ENCODE measurements around the gene WDR73.

WDR73 gene

GRCh38 chr15:84684092-84684491 lies 30.0 kb upstream of the WDR73 start:
- DNase-seq (ENCODE audit: low read depth, low spot score): no peak
- no peaks in the 10 kb centered on the region; the same call in 1 of the 2 replicates for H3K36me3 ChIP-seq (ENCODE audit: control insufficient read depth, insufficient read depth, low read length)

GRCh38 chr15:84681831-84682230 lies 27.7 kb upstream of the WDR73 start:
- no peaks in the 10 kb centered on the region for H3K27me3 ChIP-seq (ENCODE audit: control insufficient read depth, insufficient read depth, low read length)
- WGBS (ENCODE audit: insufficient coverage, insufficient read length): no CpG with 5 or more reads among the region's 3 CpGs
- no peak overlapping the region for H3K27ac ChIP-seq (ENCODE audit: low read length)
- H3K9me3 ChIP-seq (ENCODE audit: control insufficient read depth, insufficient read depth, low read length): no peaks in the 10 kb centered on the region
- no peaks in the 10 kb centered on the region for H3K4me1 ChIP-seq (ENCODE audit: control insufficient read depth, insufficient read depth, low read length)
- peaks cover 2% of the 10 kb centered on the region; the same call in 1 of the 2 replicates for H3K36me3 ChIP-seq (ENCODE audit: control insufficient read depth, insufficient read depth, low read length)
- no peak for DNase-seq (ENCODE audit: low read depth, low spot score)
- H3K4me3 ChIP-seq (ENCODE audit: low read length): no peak overlapping the region

More at GRCh38 chr15:84684092-84684491, 30.0 kb upstream of the WDR73 start:
- no CpG with 5 or more reads among the region's 1 CpG for WGBS (ENCODE audit: insufficient coverage, insufficient read length)
- H3K9me3 ChIP-seq (ENCODE audit: control insufficient read depth, insufficient read depth, low read length): no peaks in the 10 kb centered on the region
- no peak overlapping the region for H3K4me3 ChIP-seq (ENCODE audit: low read length)
- no peaks in the 10 kb centered on the region for H3K27me3 ChIP-seq (ENCODE audit: control insufficient read depth, insufficient read depth, low read length)
- no peak overlapping the region for H3K27ac ChIP-seq (ENCODE audit: low read length)
- no peaks in the 10 kb centered on the region for H3K4me1 ChIP-seq (ENCODE audit: control insufficient read depth, insufficient read depth, low read length)

GRCh38 chr15:84671211-84671610 lies 17.1 kb upstream of the WDR73 start:
- Histone ChIP-seq H3K27ac (ENCODE audit: low read length) (no peak overlapping the region), H3K36me3 (ENCODE audit: control insufficient read depth, insufficient read depth, low read length) (peaks cover 5% of the 10 kb centered on the region; the same call in 1 of the 2 replicates), H3K4me3 (ENCODE audit: low read length) (no peak overlapping the region), H3K27me3 (ENCODE audit: control insufficient read depth, insufficient read depth, low read length) (no peaks in the 10 kb centered on the region), H3K4me1 (ENCODE audit: control insufficient read depth, insufficient read depth, low read length) (no peaks in the 10 kb centered on the region), H3K9me3 (ENCODE audit: control insufficient read depth, insufficient read depth, low read length) (no peaks in the 10 kb centered on the region)
- no peak for DNase-seq (ENCODE audit: low read depth, low spot score)

- no CpG with 5 or more reads among the region's 8 CpGs for WGBS (ENCODE audit: insufficient coverage, insufficient read length)
- Histone ChIP-seq H3K4me1 (ENCODE audit: control insufficient read depth, insufficient read depth, low read length) (no peaks in the 10 kb centered on the region), H3K27ac (ENCODE audit: low read length) (no peak overlapping the region), H3K4me3 (ENCODE audit: low read length) (no peak overlapping the region), H3K36me3 (ENCODE audit: control insufficient read depth, insufficient read depth, low read length) (peaks cover 9% of the 10 kb centered on the region), H3K9me3 (ENCODE audit: control insufficient read depth, insufficient read depth, low read length) (no peaks in the 10 kb centered on the region), H3K27me3 (ENCODE audit: control insufficient read depth, insufficient read depth, low read length) (no peaks in the 10 kb centered on the region)
- DNase-seq (ENCODE audit: low read depth, low spot score): no peak
These were observed 15.6 kb upstream of the WDR73 start for GRCh38 chr15:84669726-84670125.

GRCh38 chr15:84668221-84668982 lies 14.3 kb upstream of the WDR73 start:
- Histone ChIP-seq H3K36me3 (ENCODE audit: control insufficient read depth, insufficient read depth, low read length) (peaks cover 9% of the 10 kb centered on the region), H3K27me3 (ENCODE audit: control insufficient read depth, insufficient read depth, low read length) (no peaks in the 10 kb centered on the region), H3K27ac (ENCODE audit: low read length) (no peak overlapping the region), H3K4me3 (ENCODE audit: low read length) (no peak overlapping the region), H3K9me3 (ENCODE audit: control insufficient read depth, insufficient read depth, low read length) (no peaks in the 10 kb centered on the region), H3K4me1 (ENCODE audit: control insufficient read depth, insufficient read depth, low read length) (no peaks in the 10 kb centered on the region)
- no peak for DNase-seq (ENCODE audit: low read depth, low spot score)
- WGBS (ENCODE audit: insufficient coverage, insufficient read length): no CpG with 5 or more reads among the region's 3 CpGs

GRCh38 chr15:84666373-84666772 lies 12.3 kb upstream of the WDR73 start:
- no peaks in the 10 kb centered on the region for H3K4me1 ChIP-seq (ENCODE audit: control insufficient read depth, insufficient read depth, low read length)
- WGBS (ENCODE audit: insufficient coverage, insufficient read length): no CpG with 5 or more reads among the region's 2 CpGs
- no peak overlapping the region for H3K27ac ChIP-seq (ENCODE audit: low read length)
- H3K4me3 ChIP-seq (ENCODE audit: low read length): no peak overlapping the region
- H3K27me3 ChIP-seq (ENCODE audit: control insufficient read depth, insufficient read depth, low read length): no peaks in the 10 kb centered on the region
- H3K36me3 ChIP-seq (ENCODE audit: control insufficient read depth, insufficient read depth, low read length): peaks cover 6% of the 10 kb centered on the region
- H3K9me3 ChIP-seq (ENCODE audit: control insufficient read depth, insufficient read depth, low read length): no peaks in the 10 kb centered on the region
- no peak for DNase-seq (ENCODE audit: low read depth, low spot score)

GRCh38 chr15:84661001-84661400 lies 6.9 kb upstream of the WDR73 start:
- no peak overlapping the region for H3K4me3 ChIP-seq (ENCODE audit: low read length)
- WGBS (ENCODE audit: insufficient coverage, insufficient read length): no CpG with 5 or more reads among the region's 10 CpGs
- H3K36me3 ChIP-seq (ENCODE audit: control insufficient read depth, insufficient read depth, low read length): peaks cover 4% of the 10 kb centered on the region; the same call in 1 of the 2 replicates
- H3K9me3 ChIP-seq (ENCODE audit: control insufficient read depth, insufficient read depth, low read length): no peaks in the 10 kb centered on the region
- no peak overlapping the region for H3K27ac ChIP-seq (ENCODE audit: low read length)
- DNase-seq (ENCODE audit: low read depth, low spot score): no peak
- no peaks in the 10 kb centered on the region for H3K4me1 ChIP-seq (ENCODE audit: control insufficient read depth, insufficient read depth, low read length)
- H3K27me3 ChIP-seq (ENCODE audit: control insufficient read depth, insufficient read depth, low read length): no peaks in the 10 kb centered on the region; the same call in 1 of the 2 replicates

- Histone ChIP-seq H3K27me3 (ENCODE audit: control insufficient read depth, insufficient read depth, low read length) (no peaks in the 10 kb centered on the region; the same call in 1 of the 2 replicates), H3K9me3 (ENCODE audit: control insufficient read depth, insufficient read depth, low read length) (no peaks in the 10 kb centered on the region), H3K36me3 (ENCODE audit: control insufficient read depth, insufficient read depth, low read length) (no peaks in the 10 kb centered on the region; the same call in 1 of the 2 replicates), H3K4me1 (ENCODE audit: control insufficient read depth, insufficient read depth, low read length) (no peaks in the 10 kb centered on the region), H3K27ac (ENCODE audit: low read length) (no peak overlapping the region), H3K4me3 (ENCODE audit: low read length) (no peak overlapping the region)
- WGBS (ENCODE audit: insufficient coverage, insufficient read length): no CpG with 5 or more reads among the region's 4 CpGs
- no peak for DNase-seq (ENCODE audit: low read depth, low spot score)
These were observed 6.1 kb upstream of the WDR73 start for GRCh38 chr15:84659904-84660781.

- Histone ChIP-seq H3K36me3 (ENCODE audit: control insufficient read depth, insufficient read depth, low read length) (no peaks in the 10 kb centered on the region), H3K4me3 (ENCODE audit: low read length) (no peak overlapping the region), H3K4me1 (ENCODE audit: control insufficient read depth, insufficient read depth, low read length) (no peaks in the 10 kb centered on the region), H3K27me3 (ENCODE audit: control insufficient read depth, insufficient read depth, low read length) (no peaks in the 10 kb centered on the region; the same call in 1 of the 2 replicates), H3K9me3 (ENCODE audit: control insufficient read depth, insufficient read depth, low read length) (no peaks in the 10 kb centered on the region), H3K27ac (ENCODE audit: low read length) (no peak overlapping the region)
- no CpG with 5 or more reads among the region's 7 CpGs for WGBS (ENCODE audit: insufficient coverage, insufficient read length)
- no peak for DNase-seq (ENCODE audit: low read depth, low spot score)
These were observed 4.8 kb upstream of the WDR73 start for GRCh38 chr15:84658788-84659411.

- Histone ChIP-seq H3K36me3 (ENCODE audit: control insufficient read depth, insufficient read depth, low read length) (no peaks in the 10 kb centered on the region), H3K4me1 (ENCODE audit: control insufficient read depth, insufficient read depth, low read length) (no peaks in the 10 kb centered on the region), H3K27ac (ENCODE audit: low read length) (no peak within 1 kb of the TSS), H3K4me3 (ENCODE audit: low read length) (peak within 1 kb of the TSS; percentile 42; the same call in 1 of the 2 replicates), H3K9me3 (ENCODE audit: control insufficient read depth, insufficient read depth, low read length) (no peaks in the 10 kb centered on the region), H3K27me3 (ENCODE audit: control insufficient read depth, insufficient read depth, low read length) (no peaks in the 10 kb centered on the region; the same call in 1 of the 2 replicates)
- no peak for DNase-seq (ENCODE audit: low read depth, low spot score)
- WGBS (ENCODE audit: insufficient coverage, insufficient read length): no CpG with 5 or more reads among the region's 61 CpGs
These were observed 4.2 kb upstream of the WDR73 start, which contains the start of gene NMB for GRCh38 chr15:84658080-84658787. Gene NMB (minus strand): TSS chr15:84658199. CDS start chr15:84658152, 47 bp downstream.

Measured in iPS DF 6.9 (cell line).